H9 (cell line): ENCODE results near the gene CLK2. TPM values are rescaled to one million over a fixed set of nuclear protein-coding genes. Genes with fewer than 3 reads are reported as not detected.
"Not testable (repeated sequence)": the region's sequence is repeated elsewhere in the genome, so short reads cannot be mapped to it uniquely, and the experiment has no call there.

Source experiments
- DNase-seq: peaks from one replicate; pipeline ENCODE4 v3.0.0-alpha.2; 2017
- H2AFZ ChIP-seq: one replicate; pipeline ENCODE4 v1.6.1; 2013; ENCODE audit warnings: mild to moderate bottlenecking, low read length, control low read depth, moderate library complexity
- H2AK5ac ChIP-seq: 2 replicates; pipeline ENCODE4 v1.6.1; 2013; ENCODE audit warnings: low read length, control low read depth, mixed read lengths; ENCODE audit not compliant: insufficient read length
- H2BK120ac ChIP-seq: one replicate; pipeline ENCODE4 v1.6.1; 2013; ENCODE audit warnings: low read depth, mild to moderate bottlenecking, low read length, control low read depth, inconsistent platforms; ENCODE audit not compliant: poor library complexity, severe bottlenecking
- H2BK12ac ChIP-seq: 2 replicates; pipeline ENCODE4 v1.6.1; 2013; ENCODE audit warnings: low read length, control low read depth, mixed read lengths, low read depth; ENCODE audit not compliant: insufficient read length
- H2BK15ac ChIP-seq: 2 replicates; pipeline ENCODE4 v1.6.1; 2013; ENCODE audit warnings: low read depth, low read length, control low read depth
- H2BK20ac ChIP-seq: one replicate; pipeline ENCODE4 v1.6.1; 2013; ENCODE audit warnings: low read depth, mild to moderate bottlenecking, low read length, control low read depth, inconsistent platforms; ENCODE audit not compliant: poor library complexity, severe bottlenecking
- H2BK5ac ChIP-seq: 2 replicates; pipeline ENCODE4 v1.6.1; 2013; ENCODE audit warnings: low read length, control low read depth, mixed read lengths; ENCODE audit not compliant: insufficient read length
- H3K14ac ChIP-seq: 2 replicates; pipeline ENCODE4 v1.6.1; 2013; ENCODE audit warnings: low read length, control low read depth; ENCODE audit not compliant: insufficient read depth
- H3K18ac ChIP-seq: 2 replicates; pipeline ENCODE4 v1.6.1; 2013; ENCODE audit warnings: low read depth, mild to moderate bottlenecking, mixed read lengths, low read length, control low read depth; ENCODE audit not compliant: insufficient read length
- H3K23ac ChIP-seq: 2 replicates; pipeline ENCODE4 v1.6.1; 2013; ENCODE audit warnings: low read length, control low read depth, mixed read lengths, low read depth; ENCODE audit not compliant: insufficient read length
- H3K23me2 ChIP-seq: 2 replicates; pipeline ENCODE4 v1.6.1; 2013; ENCODE audit warnings: low read depth, mild to moderate bottlenecking, mixed read lengths, low read length, control low read depth; ENCODE audit not compliant: insufficient read length, poor library complexity, severe bottlenecking
- H3K27ac ChIP-seq: 2 replicates; pipeline ENCODE4 v1.5.1; 2013; ENCODE audit warnings: low read length, control low read depth, mixed read lengths, low read depth; ENCODE audit not compliant: insufficient read length
- H3K27me3 ChIP-seq: 2 replicates; pipeline ENCODE4 v1.6.1; 2013; ENCODE audit warnings: low read length, control low read depth, inconsistent platforms; ENCODE audit not compliant: insufficient read depth
- H3K4ac ChIP-seq: 2 replicates; pipeline ENCODE4 v1.6.1; 2013; ENCODE audit warnings: low read depth, mild to moderate bottlenecking, control low read depth, inconsistent platforms, low read length, moderate library complexity
- H3K4me1 ChIP-seq: 2 replicates; pipeline ENCODE4 v1.6.1; 2013; ENCODE audit warnings: low read length, control low read depth, inconsistent platforms; ENCODE audit not compliant: insufficient read depth
- H3K4me2 ChIP-seq: 2 replicates; pipeline ENCODE4 v1.6.1; 2013; ENCODE audit warnings: low read length, control low read depth, mixed read lengths; ENCODE audit not compliant: insufficient read length, insufficient read depth
- H3K56ac ChIP-seq: 2 replicates; pipeline ENCODE4 v1.6.1; 2013; ENCODE audit warnings: low read depth, mild to moderate bottlenecking, mixed read lengths, low read length, control low read depth; ENCODE audit not compliant: insufficient read length
- H3K79me1 ChIP-seq: 2 replicates; pipeline ENCODE4 v1.6.1; 2013; ENCODE audit warnings: low read depth, mild to moderate bottlenecking, moderate library complexity, low read length, control low read depth, inconsistent platforms; ENCODE audit not compliant: insufficient read depth, poor library complexity, severe bottlenecking
- H3K79me2 ChIP-seq: 2 replicates; pipeline ENCODE4 v1.6.1; 2013; ENCODE audit warnings: low read length, control low read depth, inconsistent platforms; ENCODE audit not compliant: insufficient read depth
- H3K9ac ChIP-seq: 2 replicates; pipeline ENCODE4 v1.6.1; 2013; ENCODE audit warnings: low read length, control low read depth, mixed read lengths; ENCODE audit not compliant: insufficient read length; ENCODE audit errors: extremely low read depth
- H3K9me3 ChIP-seq: one replicate; pipeline ENCODE4 v1.6.1; 2013; ENCODE audit warnings: low read depth, low read length, inconsistent platforms; ENCODE audit not compliant: control insufficient read depth
- H3T11ph ChIP-seq: one replicate; pipeline ENCODE4 v1.6.1; 2013; ENCODE audit warnings: mild to moderate bottlenecking, low read length, control low read depth, inconsistent platforms
- H4K20me1 ChIP-seq: one replicate; pipeline ENCODE4 v1.6.1; 2013; ENCODE audit not compliant: control insufficient read depth, insufficient read length, insufficient read depth
- H4K5ac ChIP-seq: 2 replicates; pipeline ENCODE4 v1.6.1; 2013; ENCODE audit warnings: low read depth, mild to moderate bottlenecking, mixed read lengths, low read length, control low read depth; ENCODE audit not compliant: insufficient read length
- H4K8ac ChIP-seq: replicated peaks from 2 replicates; pipeline ENCODE4 v1.6.1; 2013; ENCODE audit warnings: low read length, control low read depth, mixed read lengths, low read depth; ENCODE audit not compliant: insufficient read length
- H4K91ac ChIP-seq: 2 replicates; pipeline ENCODE4 v1.6.1; 2013; ENCODE audit warnings: low read depth, mild to moderate bottlenecking, moderate library complexity, mixed read lengths, low read length, control low read depth; ENCODE audit not compliant: insufficient read length
- H3K27ac Mint-ChIP-seq, 3 experiments: 2 replicates in 2 of 3; 3 replicates in 1 of 3; pipeline ENCODE4 v1.8.0; 2020 to 2021; ENCODE audit warnings: mixed read lengths in 3 of 3, mild to moderate bottlenecking in 1 of 3, moderate library complexity in 1 of 3
- H3K27me3 Mint-ChIP-seq: 2 replicates; pipeline ENCODE4 v1.8.0; 2021; ENCODE audit warnings: low read depth, mild to moderate bottlenecking, moderate library complexity, mixed read lengths
- H3K36me3 Mint-ChIP-seq, 3 experiments: 2 replicates in 2 of 3; 3 replicates in 1 of 3; pipeline ENCODE4 v1.8.0; 2020 to 2021; ENCODE audit warnings: low read depth in 3 of 3, mixed read lengths in 3 of 3; ENCODE audit not compliant: insufficient read depth in 1 of 3
- H3K4me1 Mint-ChIP-seq, 2 experiments: 2 replicates each; pipeline ENCODE4 v1.8.0; 2020; ENCODE audit warnings: mixed read lengths in 2 of 2
- H3K4me3 Mint-ChIP-seq, 2 experiments: 2 replicates in 1 of 2; 3 replicates in 1 of 2; pipeline ENCODE4 v1.8.0; 2020 to 2021; ENCODE audit warnings: mild to moderate bottlenecking in 2 of 2, mixed read lengths in 2 of 2, moderate library complexity in 1 of 2
- H3K9me3 Mint-ChIP-seq, 2 experiments: 2 replicates in 1 of 2; 3 replicates in 1 of 2; pipeline ENCODE4 v1.8.0; 2020; ENCODE audit warnings: mild to moderate bottlenecking in 2 of 2, mixed read lengths in 2 of 2, moderate library complexity in 1 of 2
- WGBS: extraction: QIAGEN DNeasy Blood & Tissue Kit; methylation state at CpG from one replicate; pipeline ENCODE4 v1.1.7; 2013; ENCODE audit warnings: missing lambda C conversion rate, low lambda C conversion rate, mixed read lengths; ENCODE audit not compliant: insufficient read length; ENCODE audit errors: extremely low coverage; 5-methylcytosine and 5-hydroxymethylcytosine counted together
- total RNA-seq: library from RNA; stranded (reverse); gene quantifications from 2 replicates; pipeline ENCODE4 v1.2.1, GENCODE V29; 2021
- TF ChIP-seq, protein P1 (sequence below): fragments of 200-600 bp; sonication (generic); conservative IDR thresholded peaks from 3 replicates; pipeline ENCODE4 v1.8.0; 2021; ENCODE audit warnings: antibody characterized with exemption, mild to moderate bottlenecking

Gene CLK2
- total RNA-seq, 1 experiment from 2014 or later: 77.5 TPM

DNA sequence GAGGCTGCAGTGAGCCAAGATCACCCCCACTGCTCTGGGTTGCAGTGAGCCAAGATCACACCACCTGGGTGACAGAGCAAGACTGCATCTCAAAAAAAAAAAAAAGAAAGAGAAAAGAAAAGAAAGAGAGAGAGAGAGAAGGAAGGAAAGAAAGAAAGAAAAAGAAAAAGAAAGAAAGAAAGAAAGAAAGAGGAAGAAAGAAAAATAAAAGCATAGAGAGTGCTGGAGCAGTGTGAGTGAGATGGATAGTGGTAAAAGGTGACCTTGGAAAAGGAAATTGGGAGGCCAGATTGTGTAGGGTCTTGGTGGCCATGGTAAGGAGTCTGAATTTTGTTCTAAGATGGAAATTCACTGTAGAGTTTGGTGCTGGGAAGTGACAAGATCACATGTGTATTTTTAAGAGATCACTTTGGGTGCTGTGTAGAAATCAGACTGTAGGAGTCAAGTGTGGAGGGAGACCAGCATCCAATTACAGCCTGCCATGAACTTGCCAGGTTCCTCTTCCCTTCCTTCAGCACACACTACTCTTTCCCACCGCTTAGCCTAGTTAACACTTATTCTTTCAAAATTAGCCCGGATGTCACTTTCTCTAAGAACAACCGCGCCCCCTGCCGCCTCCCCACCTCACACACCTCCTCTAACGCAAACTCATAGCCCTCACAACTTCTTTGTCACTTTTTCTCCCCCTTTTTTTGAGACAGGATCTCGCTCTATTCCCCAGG lies 47.0 kb downstream of the CLK2 start:
- H3K18ac ChIP-seq: peak overlapping the region; percentile 37
- H4K8ac ChIP-seq: no peak overlapping the region
- H2BK15ac ChIP-seq: no peak overlapping the region
- TF ChIP-seq, protein P1, sequence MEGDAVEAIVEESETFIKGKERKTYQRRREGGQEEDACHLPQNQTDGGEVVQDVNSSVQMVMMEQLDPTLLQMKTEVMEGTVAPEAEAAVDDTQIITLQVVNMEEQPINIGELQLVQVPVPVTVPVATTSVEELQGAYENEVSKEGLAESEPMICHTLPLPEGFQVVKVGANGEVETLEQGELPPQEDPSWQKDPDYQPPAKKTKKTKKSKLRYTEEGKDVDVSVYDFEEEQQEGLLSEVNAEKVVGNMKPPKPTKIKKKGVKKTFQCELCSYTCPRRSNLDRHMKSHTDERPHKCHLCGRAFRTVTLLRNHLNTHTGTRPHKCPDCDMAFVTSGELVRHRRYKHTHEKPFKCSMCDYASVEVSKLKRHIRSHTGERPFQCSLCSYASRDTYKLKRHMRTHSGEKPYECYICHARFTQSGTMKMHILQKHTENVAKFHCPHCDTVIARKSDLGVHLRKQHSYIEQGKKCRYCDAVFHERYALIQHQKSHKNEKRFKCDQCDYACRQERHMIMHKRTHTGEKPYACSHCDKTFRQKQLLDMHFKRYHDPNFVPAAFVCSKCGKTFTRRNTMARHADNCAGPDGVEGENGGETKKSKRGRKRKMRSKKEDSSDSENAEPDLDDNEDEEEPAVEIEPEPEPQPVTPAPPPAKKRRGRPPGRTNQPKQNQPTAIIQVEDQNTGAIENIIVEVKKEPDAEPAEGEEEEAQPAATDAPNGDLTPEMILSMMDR: peak; percentile 61
- no peaks in the 10 kb centered on the region; the same call in 1 of the 2 replicates for H3K4me1 ChIP-seq
- no peaks in the 10 kb centered on the region for H3K79me1 ChIP-seq
- H3K14ac ChIP-seq: peak overlapping the region; percentile 44; the same call in 1 of the 2 replicates
- peaks cover 0 to 10% (median 8%) of the 10 kb centered on the region in 3 experiments; a peak in 4 of 7 replicates for H3K36me3 Mint-ChIP-seq
- H3K9me3 ChIP-seq: no peaks in the 10 kb centered on the region
- H2BK12ac ChIP-seq: no peak overlapping the region
- no peak overlapping the region for H2BK120ac ChIP-seq
- H4K91ac ChIP-seq: no peak overlapping the region
- H2AK5ac ChIP-seq: no peak overlapping the region
- peak overlapping the region; percentile 91 to 99 (median 97) for H3K27ac Mint-ChIP-seq
- H2AFZ ChIP-seq: no peak overlapping the region
- no peaks in the 10 kb centered on the region for H4K20me1 ChIP-seq
- no peak overlapping the region for H3K23ac ChIP-seq
- H3K4ac ChIP-seq: no peak overlapping the region
- no peak overlapping the region for H3T11ph ChIP-seq
- H3K4me3 Mint-ChIP-seq: peak overlapping the region; percentile 88
- H3K9me3 Mint-ChIP-seq: no peaks in the 10 kb centered on the region; a peak in 1 of 5 replicates
- H4K5ac ChIP-seq: no peak overlapping the region
- WGBS: no CpG with 5 or more reads among the region's 7 CpGs
- H3K27ac ChIP-seq: peak overlapping the region; percentile 1
- H2BK5ac ChIP-seq: no peak overlapping the region
- no peak overlapping the region for H2BK20ac ChIP-seq
- H3K9ac ChIP-seq: peak overlapping the region; percentile 71
- H3K27me3 Mint-ChIP-seq: peaks cover 30% of the 10 kb centered on the region
- no peaks in the 10 kb centered on the region for H3K79me2 ChIP-seq
- H3K56ac ChIP-seq: no peak overlapping the region
- no peaks in the 10 kb centered on the region for H3K27me3 ChIP-seq
- peak overlapping the region; percentile 81 for H3K4me2 ChIP-seq
- peaks cover 4% of the 10 kb centered on the region for H3K23me2 ChIP-seq
- DNase-seq: peak; percentile 86
- peaks cover 20 to 27% of the 10 kb centered on the region in 2 experiments for H3K4me1 Mint-ChIP-seq

DNA sequence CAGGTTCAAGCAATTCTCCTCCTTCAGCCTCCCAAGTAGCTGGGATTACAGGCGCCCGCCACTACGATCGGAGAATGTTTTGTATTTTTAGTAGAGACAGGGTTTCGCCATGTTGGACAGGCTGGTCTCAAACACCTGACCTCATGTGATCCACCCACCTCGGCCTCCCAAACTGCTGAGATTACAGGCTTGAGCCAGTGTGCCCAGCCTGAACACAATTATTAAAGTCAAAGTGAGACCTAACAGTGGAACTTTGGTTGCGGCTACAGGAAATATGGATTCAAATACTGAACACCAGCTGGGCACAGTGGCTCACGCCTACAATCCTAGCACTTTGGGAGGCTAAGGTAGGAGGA lies 47.9 kb downstream of the CLK2 start:
- H3K27ac Mint-ChIP-seq: peak overlapping the region in 1 of 3 experiments; percentile 58; a peak in 1 of 7 replicates
- not testable (repeated sequence) for H2BK20ac ChIP-seq, DNase-seq, H2BK15ac ChIP-seq, H3T11ph ChIP-seq, H3K4me1 ChIP-seq, H3K9me3 ChIP-seq, H3K27me3 ChIP-seq, H3K18ac ChIP-seq, H3K79me2 ChIP-seq, H4K20me1 ChIP-seq, H2BK12ac ChIP-seq, H2AFZ ChIP-seq, H2BK5ac ChIP-seq, H3K36me3 Mint-ChIP-seq, H3K23ac ChIP-seq, H4K8ac ChIP-seq, H3K56ac ChIP-seq, H3K14ac ChIP-seq, H3K9me3 Mint-ChIP-seq, H3K9ac ChIP-seq, H3K4ac ChIP-seq, H3K79me1 ChIP-seq, H3K27ac ChIP-seq, H4K5ac ChIP-seq, H2BK120ac ChIP-seq, H4K91ac ChIP-seq, H2AK5ac ChIP-seq, H3K23me2 ChIP-seq
- H3K4me1 Mint-ChIP-seq: peaks cover 20 to 27% of the 10 kb centered on the region in 2 experiments
- WGBS: no CpG with 5 or more reads among the region's 8 CpGs
- H3K4me3 Mint-ChIP-seq: peak overlapping the region; percentile 88; a peak in 3 of 5 replicates
- peak overlapping the region; percentile 81 for H3K4me2 ChIP-seq
- H3K27me3 Mint-ChIP-seq: peaks cover 20% of the 10 kb centered on the region
